GM12878 (cell line): ENCODE measurements around the gene KLHL3.

Experiments
- REST ChIP-seq: IDR thresholded peaks from 2 replicates; pipeline ENCODE4 v1.6.1; 2012; ENCODE audit warnings: mild to moderate bottlenecking, low read depth, low read length
- TF ChIP-seq, protein P1 (sequence below): fragments of 450-650 bp; IDR thresholded peaks from 2 replicates; pipeline ENCODE4 v1.6.1; 2017; ENCODE audit warnings: mild to moderate bottlenecking

- TF ChIP-seq, protein P1, sequence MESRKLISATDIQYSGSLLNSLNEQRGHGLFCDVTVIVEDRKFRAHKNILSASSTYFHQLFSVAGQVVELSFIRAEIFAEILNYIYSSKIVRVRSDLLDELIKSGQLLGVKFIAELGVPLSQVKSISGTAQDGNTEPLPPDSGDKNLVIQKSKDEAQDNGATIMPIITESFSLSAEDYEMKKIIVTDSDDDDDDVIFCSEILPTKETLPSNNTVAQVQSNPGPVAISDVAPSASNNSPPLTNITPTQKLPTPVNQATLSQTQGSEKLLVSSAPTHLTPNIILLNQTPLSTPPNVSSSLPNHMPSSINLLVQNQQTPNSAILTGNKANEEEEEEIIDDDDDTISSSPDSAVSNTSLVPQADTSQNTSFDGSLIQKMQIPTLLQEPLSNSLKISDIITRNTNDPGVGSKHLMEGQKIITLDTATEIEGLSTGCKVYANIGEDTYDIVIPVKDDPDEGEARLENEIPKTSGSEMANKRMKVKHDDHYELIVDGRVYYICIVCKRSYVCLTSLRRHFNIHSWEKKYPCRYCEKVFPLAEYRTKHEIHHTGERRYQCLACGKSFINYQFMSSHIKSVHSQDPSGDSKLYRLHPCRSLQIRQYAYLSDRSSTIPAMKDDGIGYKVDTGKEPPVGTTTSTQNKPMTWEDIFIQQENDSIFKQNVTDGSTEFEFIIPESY, result no peak
- TF ChIP-seq REST, result no peak
These were observed 831 bp downstream of the KLHL3 start for GRCh38 chr5:137734962-137735554.
